ENCODE data around the gene CDK14. TPM values are rescaled to one million over a fixed set of nuclear protein-coding genes. Genes with fewer than 3 reads are reported as not detected.
A peak's percentile ranks its signal among the peaks of the same experiment; 100 is the strongest.

CDK14 gene
- total and polyA plus RNA-seq, 2 donors (not counting 3 experiments of a cell fraction or from before 2014, with no cell fraction given), result 5.5 to 34.2 TPM

GRCh38 chr7:90586091-90586490 lies 10.0 kb upstream of the CDK14 start:
- H2AFZ ChIP-seq (ENCODE audit: low read depth, low read length), result no peak overlapping the region
- no peak overlapping the region for H3K9ac ChIP-seq (replicated peaks; ENCODE audit: extremely low read depth, insufficient read depth, low read length)
- no peaks in the 10 kb centered on the region for H3K79me2 ChIP-seq (ENCODE audit: control insufficient read depth, insufficient read depth, low read length)
- no peaks in the 10 kb centered on the region for H4K20me1 ChIP-seq (replicated peaks; ENCODE audit: control insufficient read depth, extremely low read depth, insufficient read depth, low read length)
- FAIRE-seq, result no peak
- no TSS peak for BruUV-seq (replicated peaks)
- intact Hi-C loops (cut with micrococcal nuclease), result no loop called here
- H3K4me3 ChIP-seq (replicated peaks in 1 of 3; ENCODE audit: insufficient read depth in 1 of 3, low read depth in 1 of 3, low read length in 3 of 3), result no peak overlapping the region
- DNase-seq (ENCODE audit: low read depth, low spot score), result peak; percentile 34
- H3K27ac ChIP-seq (ENCODE audit: insufficient read depth, low read depth, low read length), result no peak overlapping the region
- no peaks in the 10 kb centered on the region for H3K27me3 ChIP-seq (ENCODE audit: control insufficient read depth in 2 of 2, insufficient read depth in 2 of 2, low read length in 2 of 2)
- TF ChIP-seq POLR2A (IDR thresholded peaks at IDR 0.05; ENCODE audit: low read depth, low read length) (no peak), MAX (IDR thresholded peaks at IDR 0.05; ENCODE audit: insufficient read depth, insufficient read length) (no peak), EZH2 (IDR thresholded peaks at IDR 0.05; ENCODE audit: borderline replicate concordance, low read depth, low read length, severe bottlenecking) (no peak), FOS (IDR thresholded peaks at IDR 0.05; ENCODE audit: borderline replicate concordance, insufficient read depth, low read length) (no peak), JUN (IDR thresholded peaks at IDR 0.05; ENCODE audit: borderline replicate concordance, insufficient read depth, insufficient read length, low read depth) (no peak), MYC (IDR thresholded peaks at IDR 0.05; ENCODE audit: low read depth, low read length) (no peak), GATA2 (IDR thresholded peaks at IDR 0.05; ENCODE audit: insufficient read depth, insufficient read length, low read depth, low read length) (no peak), POLR2AphosphoS5 (IDR thresholded peaks at IDR 0.05; ENCODE audit: insufficient read depth, low read depth, low read length) (no peak), CTCF (IDR thresholded peaks at IDR 0.05; ENCODE audit: extremely low read depth in 1 of 2, insufficient read depth in 1 of 2, low read depth in 1 of 2, low read length in 2 of 2) (no peak)
- H3K4me2 ChIP-seq (ENCODE audit: insufficient read depth, low read length), result no peak overlapping the region
- dilution Hi-C loops (cut with MboI; ENCODE audit: extremely low pct_ligation_motif_present, low sequenced_read_pairs), result no loop called here
- ChIA-PET POLR2A (no interaction called here), CTCF (interaction anchor here (0.8 to 1.3 kb wide), 2 partner anchors 8 to 10 kb away, joined by 3 read pairs; partner anchors contain the start of gene CDK14)
- no peaks in the 10 kb centered on the region for H3K36me3 ChIP-seq (ENCODE audit: control insufficient read depth in 2 of 2, extremely low read depth in 1 of 2, insufficient read depth in 2 of 2, low read length in 2 of 2)
- no peaks in the 10 kb centered on the region for H3K9me1 ChIP-seq (replicated peaks; ENCODE audit: control insufficient read depth, extremely low read depth, insufficient read depth, low read length)
- H3K4me1 ChIP-seq (ENCODE audit: control insufficient read depth, extremely low read depth, insufficient read depth, low read length), result peaks cover 8% of the 10 kb centered on the region
- no peaks in the 10 kb centered on the region for H3K9me3 ChIP-seq (replicated peaks; ENCODE audit: control insufficient read depth, insufficient read depth, low read length)
